ENCODE data around the gene IMMP2L. TPM values are rescaled to one million over a fixed set of nuclear protein-coding genes. Genes with fewer than 3 reads are reported as not detected.

The IMMP2L gene
- total and polyA plus RNA-seq, 2 of the 4 experiments (the other 2 are of a cell fraction), result 5.8 to 9.3 TPM

GRCh38 chr7:111238886-111239285 is 323.4 kb downstream of the IMMP2L start:
- in situ Hi-C loops (cut with MboI; ENCODE audit: low sequenced_read_pairs), result no loop called here
- dilution Hi-C loops (cut with HindIII; ENCODE audit: low sequenced_read_pairs, unreplicated experiment), result no loop called here
- no peak overlapping the region for H4K8ac ChIP-seq (ENCODE audit: low read depth in 2 of 2, low read length in 2 of 2)
- ChIA-PET POLR2A (ENCODE audit: unreplicated experiment) (no interaction called here), CTCF (no interaction called here)
- H4K5ac ChIP-seq (ENCODE audit: low read depth, low read length), result peak overlapping the region; percentile 84; the same call in 1 of the 2 replicates
- peak overlapping the region; percentile 100 for H3K4me2 ChIP-seq (ENCODE audit: low read depth, low read length)
- H3K9me3 ChIP-seq (ENCODE audit: control insufficient read depth, insufficient read depth, low read length), result no peaks in the 10 kb centered on the region
- H2AK9ac ChIP-seq (replicated peaks; ENCODE audit: low read depth, low read length, poor library complexity), result no peak overlapping the region
- H3K4me3 ChIP-seq (ENCODE audit: insufficient read depth, low read depth, low read length), result peak overlapping the region; percentile 52
- no peak overlapping the region for H2BK20ac ChIP-seq (ENCODE audit: low read depth, low read length)
- peak overlapping the region; percentile 76 for H2BK5ac ChIP-seq (ENCODE audit: low read depth, low read length, poor library complexity, severe bottlenecking)
- no peaks in the 10 kb centered on the region for H3K9me1 ChIP-seq (ENCODE audit: insufficient read depth, low read length)
- no peak overlapping the region for H3K14ac ChIP-seq (replicated peaks; ENCODE audit: low read depth, low read length)
- TF ChIP-seq CEBPB (IDR thresholded peaks at IDR 0.05; ENCODE audit: low read depth, low read length) (no peak), RCOR1 (IDR thresholded peaks at IDR 0.05; ENCODE audit: insufficient replicate concordance, low read length) (no peak), SMC3 (IDR thresholded peaks at IDR 0.05; ENCODE audit: low read depth, low read length) (no peak), CHD1 (IDR thresholded peaks at IDR 0.05; ENCODE audit: low read depth, low read length) (no peak), NFE2L2 (IDR thresholded peaks at IDR 0.05; ENCODE audit: low read depth, low read length) (no peak), BHLHE40 (IDR thresholded peaks at IDR 0.05; ENCODE audit: low read depth, low read length) (no peak), POLR2A (IDR thresholded peaks at IDR 0.05; ENCODE audit: low read depth, low read length) (no peak), USF2 (IDR thresholded peaks at IDR 0.05; ENCODE audit: low read depth, low read length) (no peak), MAFK (IDR thresholded peaks at IDR 0.05; ENCODE audit: low read depth, low read length) (no peak), FOS (IDR thresholded peaks at IDR 0.05; ENCODE audit: low read depth, low read length) (no peak), MAZ (IDR thresholded peaks at IDR 0.05; ENCODE audit: borderline replicate concordance, low read depth, low read length) (no peak), MXI1 (IDR thresholded peaks at IDR 0.05; ENCODE audit: borderline replicate concordance, low read depth, low read length) (no peak), ELK1 (IDR thresholded peaks at IDR 0.05; ENCODE audit: borderline replicate concordance, low read depth, low read length) (no peak), RAD21 (IDR thresholded peaks at IDR 0.05; ENCODE audit: low read length) (no peak), RFX5 (IDR thresholded peaks at IDR 0.05; ENCODE audit: low read depth, low read length) (no peak)
- TF ChIP-seq, protein P1, sequence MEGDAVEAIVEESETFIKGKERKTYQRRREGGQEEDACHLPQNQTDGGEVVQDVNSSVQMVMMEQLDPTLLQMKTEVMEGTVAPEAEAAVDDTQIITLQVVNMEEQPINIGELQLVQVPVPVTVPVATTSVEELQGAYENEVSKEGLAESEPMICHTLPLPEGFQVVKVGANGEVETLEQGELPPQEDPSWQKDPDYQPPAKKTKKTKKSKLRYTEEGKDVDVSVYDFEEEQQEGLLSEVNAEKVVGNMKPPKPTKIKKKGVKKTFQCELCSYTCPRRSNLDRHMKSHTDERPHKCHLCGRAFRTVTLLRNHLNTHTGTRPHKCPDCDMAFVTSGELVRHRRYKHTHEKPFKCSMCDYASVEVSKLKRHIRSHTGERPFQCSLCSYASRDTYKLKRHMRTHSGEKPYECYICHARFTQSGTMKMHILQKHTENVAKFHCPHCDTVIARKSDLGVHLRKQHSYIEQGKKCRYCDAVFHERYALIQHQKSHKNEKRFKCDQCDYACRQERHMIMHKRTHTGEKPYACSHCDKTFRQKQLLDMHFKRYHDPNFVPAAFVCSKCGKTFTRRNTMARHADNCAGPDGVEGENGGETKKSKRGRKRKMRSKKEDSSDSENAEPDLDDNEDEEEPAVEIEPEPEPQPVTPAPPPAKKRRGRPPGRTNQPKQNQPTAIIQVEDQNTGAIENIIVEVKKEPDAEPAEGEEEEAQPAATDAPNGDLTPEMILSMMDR (conservative IDR thresholded peaks at IDR 0.05; ENCODE audit: low read depth, low read length), result no peak
- DNase-seq (peak; percentile 22), ATAC-seq (ENCODE audit: low read depth) (peak; percentile 35)
- no peaks in the 10 kb centered on the region for H3K4me1 ChIP-seq (ENCODE audit: control insufficient read depth, insufficient read depth, low read length)
- H3K56ac ChIP-seq (ENCODE audit: extremely low read depth, insufficient read depth, low read length), result no peak overlapping the region
- no peaks in the 10 kb centered on the region for H3K36me3 ChIP-seq (ENCODE audit: control insufficient read depth, insufficient read depth, low read length)
- no peaks in the 10 kb centered on the region for H3K79me1 ChIP-seq (ENCODE audit: low read depth in 1 of 2, low read length in 2 of 2)
- WGBS, 2 experiments (ENCODE audit: extremely low coverage in 2 of 2, insufficient read length in 1 of 2), result no CpG with 5 or more reads among the region's 1 CpG
- no peak overlapping the region for H2BK15ac ChIP-seq (ENCODE audit: low read depth, low read length)
- no peak overlapping the region; the same call in 1 of the 2 replicates for H3K9ac ChIP-seq (ENCODE audit: low read depth, low read length)
- no peak overlapping the region for H2AK5ac ChIP-seq (ENCODE audit: low read depth, low read length)
- no peaks in the 10 kb centered on the region for H4K20me1 ChIP-seq (ENCODE audit: insufficient read depth, low read length)
- no peak overlapping the region for H3K23ac ChIP-seq (ENCODE audit: low read depth, low read length)
- H4K91ac ChIP-seq (ENCODE audit: insufficient read depth, low read depth, low read length), result no peak overlapping the region
- no peak overlapping the region for H2BK120ac ChIP-seq (ENCODE audit: low read depth, low read length)
- no peaks in the 10 kb centered on the region for H3K27me3 ChIP-seq (ENCODE audit: control insufficient read depth, insufficient read depth, low read length)
- peak overlapping the region; percentile 80 for H3K18ac ChIP-seq (ENCODE audit: low read depth, low read length)
- BruUV-seq (replicated peaks), result no TSS peak
- H3K4ac ChIP-seq (ENCODE audit: low read depth, low read length), result peak overlapping the region; percentile 9; the same call in 1 of the 2 replicates
- H2AFZ ChIP-seq (replicated peaks; ENCODE audit: low read length, poor library complexity), result no peak overlapping the region
- peak overlapping the region; percentile 64; the same call in 1 of the 2 replicates for H3K27ac ChIP-seq (ENCODE audit: insufficient read depth, low read length)
- intact Hi-C loops (cut with micrococcal nuclease), result no loop called here
